GM18868 (cell line): Measurements from ENCODE around the gene MFSD2A.
"Not testable (repeated sequence)": the region's sequence is repeated elsewhere in the genome, so short reads cannot be mapped to it uniquely, and the experiment has no call there.

ENCODE experiments used
- ATAC-seq: cut with Tn5 transposase; IDR thresholded peaks from one replicate; pipeline ENCODE4 v1.9.1; 2021; ENCODE audit warnings: mild to moderate bottlenecking, moderate library complexity; ENCODE audit not compliant: unreplicated experiment

Gene MFSD2A

GRCh38 chr1:39964552-39964951, 9.6 kb downstream of the MFSD2A start:
- no peak for ATAC-seq

- ATAC-seq: no peak
Observed at GRCh38 chr1:39965044-39965443, 10.1 kb downstream of the MFSD2A start.

- ATAC-seq: no peak
Observed at GRCh38 chr1:39969048-39969447, 14.1 kb downstream of the MFSD2A start.

GRCh38 chr1:39969531-39970270, 14.8 kb downstream of the MFSD2A start:
- ATAC-seq: no peak

- ATAC-seq: no peak
Observed at GRCh38 chr1:39970274-39970673, 15.3 kb downstream of the MFSD2A start.

GRCh38 chr1:39971138-39971537, 16.2 kb downstream of the MFSD2A start:
- no peak for ATAC-seq

- ATAC-seq: no peak
Observed at GRCh38 chr1:39973503-39974135, 18.7 kb downstream of the MFSD2A start.

GRCh38 chr1:39976732-39977131, 21.8 kb downstream of the MFSD2A start:
- no peak for ATAC-seq

GRCh38 chr1:39977202-39977601, 22.3 kb downstream of the MFSD2A start:
- no peak for ATAC-seq

- ATAC-seq: no peak
Observed at GRCh38 chr1:39979654-39980053, 24.7 kb downstream of the MFSD2A start.

- ATAC-seq: no peak
Observed at GRCh38 chr1:39980555-39981313, 25.8 kb downstream of the MFSD2A start.

GRCh38 chr1:39981385-39981784, 26.4 kb downstream of the MFSD2A start:
- ATAC-seq: no peak

- no peak for ATAC-seq
Observed at GRCh38 chr1:39981945-39982344, 27.0 kb downstream of the MFSD2A start.

GRCh38 chr1:39984480-39984879, 29.5 kb downstream of the MFSD2A start:
- ATAC-seq: not testable (repeated sequence)

GRCh38 chr1:39984951-39985350, 30.0 kb downstream of the MFSD2A start:
- ATAC-seq: no peak

- ATAC-seq: no peak
Observed at GRCh38 chr1:39987869-39988268, 32.9 kb downstream of the MFSD2A start.

- no peak for ATAC-seq
Observed at GRCh38 chr1:39988618-39989343, 33.8 kb downstream of the MFSD2A start.

- ATAC-seq: no peak
Observed at GRCh38 chr1:39990428-39990827, 35.5 kb downstream of the MFSD2A start.

- no peak for ATAC-seq
Observed at GRCh38 chr1:39992234-39992633, 37.3 kb downstream of the MFSD2A start.

- ATAC-seq: no peak
Observed at GRCh38 chr1:39992888-39993287, 37.9 kb downstream of the MFSD2A start.

- peak; percentile 65 for ATAC-seq
Observed at GRCh38 chr1:39995973-39996393, 41.0 kb downstream of the MFSD2A start.
